Right atrium auricular region (tissue), 2 donors: ENCODE data around the gene ASB6. TPM values are rescaled to one million over a fixed set of nuclear protein-coding genes. Genes with fewer than 3 reads are reported as not detected.

ENCODE experiments used
- total RNA-seq, 2 donors: library from RNA; depleted of rRNA; stranded (reverse); fragments of >200 nt; gene quantifications; one replicate each; pipeline ENCODE4 v1.1.0, GENCODE V29; 2016

Gene ASB6
- total RNA-seq, 2 donors from 2014 or later, result 10.2 to 12.6 TPM

Other genes with a start within 250 kb of the ASB6 start
- gene C9orf50, start 21.1 kb downstream of the ASB6 start, total RNA-seq, result not detected
- 10 to 100 TPM; 33.7 to 36.0 TPM for gene NTMT1, start 16.0 kb downstream of the ASB6 start, total RNA-seq
- 1 to 10 TPM; 1.1 to 6.9 TPM for gene PRRX2, start 23.5 kb upstream of the ASB6 start, total RNA-seq
- gene PTGES, start 110.9 kb upstream of the ASB6 start, total RNA-seq, result 1 to 10 TPM; 1.1 to 2.6 TPM
- gene TOR1B, start 161.0 kb upstream of the ASB6 start, total RNA-seq, result 10 to 100 TPM; 10.2 to 12.3 TPM
- 10 to 100 TPM; 16.1 to 31.9 TPM for gene TOR1A, start 182.0 kb upstream of the ASB6 start, total RNA-seq
- 10 to 100 TPM; 43.1 to 67.2 TPM for gene C9orf78, start 193.1 kb upstream of the ASB6 start, total RNA-seq
- 10 to 100 TPM; 12.9 to 14.5 TPM for gene USP20, start 193.3 kb upstream of the ASB6 start, total RNA-seq